Measurements from ENCODE around the gene ATP5PD.
"Not testable (repeated sequence)": the region's sequence is repeated elsewhere in the genome, so short reads cannot be mapped to it uniquely, and the experiment has no call there.

Gene ATP5PD

DNA sequence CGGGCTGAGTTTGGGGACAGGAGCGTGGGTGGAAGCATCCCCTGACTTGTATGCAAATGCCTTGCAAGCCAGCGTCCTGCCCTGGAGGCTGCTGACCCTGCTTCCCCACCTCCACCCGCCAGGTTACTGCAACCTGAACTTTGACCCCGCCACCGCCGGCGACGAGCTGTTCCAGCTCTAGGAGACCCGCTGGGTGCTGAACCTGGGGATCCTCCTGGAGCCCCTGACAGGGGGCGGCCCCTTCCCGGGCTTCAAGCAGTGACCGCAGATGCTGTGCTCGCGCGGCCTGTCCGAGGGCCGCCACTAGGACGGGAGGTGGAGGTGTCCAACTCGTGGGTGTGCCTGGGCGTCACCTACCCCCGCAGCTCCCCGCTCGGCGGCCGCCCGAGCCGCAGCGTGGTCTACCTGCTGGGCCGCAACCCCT lies 30.3 kb upstream of the ATP5PD start:
- no peak for DNase-seq

DNA sequence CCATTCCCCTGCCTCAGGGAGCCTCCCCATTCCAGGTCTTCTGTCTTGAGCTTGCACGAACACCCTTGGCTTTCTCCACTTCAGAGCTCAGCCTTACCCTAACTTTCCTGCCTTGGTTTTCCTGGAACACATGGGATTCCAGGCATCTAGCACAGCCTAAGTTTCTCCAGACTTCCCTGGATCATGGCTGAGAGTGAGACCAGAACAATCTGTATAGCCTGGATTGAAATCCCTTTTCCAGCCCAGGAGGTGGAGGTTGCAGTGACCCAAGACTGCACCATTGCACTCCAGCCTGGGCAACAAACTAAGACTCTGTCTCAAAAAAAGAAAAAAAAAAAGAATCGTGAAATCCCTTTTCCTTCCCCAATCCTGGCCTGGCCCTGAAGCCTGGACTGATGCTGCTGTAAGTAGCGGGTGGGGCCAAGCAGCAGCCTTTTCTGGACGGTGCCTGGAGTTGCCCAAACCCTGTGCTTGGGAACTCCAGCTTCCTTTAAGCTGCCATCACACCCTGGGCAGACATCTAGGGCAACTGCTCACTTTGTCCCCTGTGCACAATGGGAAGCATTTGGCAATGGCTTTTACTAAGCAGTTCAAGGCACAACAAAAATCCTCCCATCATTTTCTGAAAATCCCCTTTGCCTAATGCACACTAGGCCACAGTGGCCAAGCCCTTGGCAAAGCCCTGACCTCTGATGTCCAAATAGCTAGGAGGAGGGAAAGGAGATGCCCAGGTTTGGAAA lies 29.0 kb upstream of the ATP5PD start:
- no peak for DNase-seq

DNA sequence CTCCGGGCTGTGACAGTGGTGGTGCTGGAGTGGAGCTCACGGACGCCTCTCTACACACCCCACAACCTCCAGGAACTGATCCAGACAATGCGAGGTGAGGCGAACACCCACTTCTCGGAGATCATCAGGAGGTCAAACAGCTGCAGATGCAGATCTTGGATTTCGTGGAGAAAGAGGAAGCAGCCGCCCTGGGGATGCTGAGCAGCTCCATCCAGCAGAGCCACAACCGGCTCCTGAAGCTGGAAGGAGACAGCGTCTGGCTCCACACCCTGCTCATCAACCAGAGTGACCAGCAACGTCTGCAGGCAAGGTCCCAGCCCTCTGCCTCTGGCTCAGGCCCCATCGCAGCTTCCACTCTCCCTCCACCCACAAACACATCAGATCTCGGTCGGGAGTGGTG lies 27.8 kb upstream of the ATP5PD start:
- DNase-seq = no peak

DNA sequence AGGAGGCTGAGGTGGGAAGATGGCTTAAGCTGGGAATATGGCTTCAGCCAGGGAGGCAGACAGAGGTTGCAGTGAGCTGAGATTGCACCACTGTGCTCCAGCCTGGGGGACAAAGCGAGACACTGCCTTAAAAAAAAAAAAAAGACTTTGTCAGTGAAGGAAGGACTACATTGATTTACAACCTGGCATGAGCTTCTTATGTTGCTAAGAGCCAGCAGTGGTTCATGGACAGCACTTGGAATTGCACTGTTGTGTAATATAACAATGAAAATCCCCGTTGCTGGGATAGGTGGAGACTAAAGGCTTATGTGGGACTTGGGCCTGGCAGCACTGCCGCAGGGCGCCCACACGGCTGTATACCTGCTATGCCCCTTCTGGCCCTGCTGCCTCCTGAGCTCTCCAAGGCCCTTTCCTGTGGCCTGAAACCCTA lies 26.9 kb upstream of the ATP5PD start:
- no peak for DNase-seq

DNA sequence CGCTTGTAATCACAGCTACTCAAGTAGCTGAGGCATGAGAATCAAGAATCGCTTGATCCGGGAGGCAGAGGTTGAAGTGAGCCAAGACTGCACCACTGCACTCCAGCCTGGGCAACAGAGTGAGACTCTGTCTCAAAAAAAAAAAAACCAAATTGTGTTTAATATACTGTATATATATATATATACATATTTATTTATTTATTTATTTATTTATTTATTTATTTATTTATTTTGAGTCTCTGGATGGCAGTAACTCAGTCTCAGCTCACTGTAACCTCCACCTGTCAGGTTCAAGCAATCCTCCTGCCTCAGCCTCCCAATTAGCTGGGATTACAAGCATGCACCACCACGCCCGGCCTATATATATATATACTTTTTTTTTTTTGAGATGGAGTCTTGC lies 26.1 kb upstream of the ATP5PD start:
- DNase-seq = not testable (repeated sequence)

DNA sequence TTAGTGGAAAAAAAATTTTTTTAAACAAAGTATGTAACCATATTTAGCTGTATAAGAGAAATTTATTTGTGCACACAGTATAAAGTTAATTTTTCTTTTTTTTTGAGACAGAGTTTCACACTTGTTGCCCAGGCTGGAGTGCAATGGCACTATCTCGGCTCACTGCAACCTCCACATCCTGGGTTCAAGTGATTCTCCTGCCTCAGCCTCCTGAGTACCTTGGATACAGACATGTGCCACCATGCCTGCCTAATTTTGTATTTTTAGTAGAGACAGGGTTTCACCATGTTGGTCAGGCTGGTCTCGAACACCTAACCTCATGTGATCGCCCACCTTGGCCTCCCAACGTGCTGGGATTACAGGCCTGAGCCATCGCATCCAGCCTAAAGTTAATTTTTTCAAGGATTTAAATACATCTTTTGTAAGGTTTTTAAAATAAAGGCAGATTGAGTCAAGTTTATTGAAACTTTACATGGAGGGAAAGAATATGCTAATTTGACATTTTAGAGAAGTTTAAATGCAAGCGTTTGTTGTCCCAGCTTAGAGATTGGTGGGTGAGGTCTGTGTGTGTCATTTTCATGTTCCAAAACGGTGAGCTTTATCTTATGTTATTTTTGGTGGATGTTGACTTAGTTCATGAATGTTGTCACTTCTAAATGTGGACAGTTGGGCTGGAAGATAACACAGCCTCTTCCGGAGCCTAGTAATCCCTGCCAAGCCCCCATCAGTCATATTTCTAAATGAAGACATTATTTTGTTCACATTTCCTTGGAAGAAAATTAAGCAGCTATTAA lies 24.9 kb upstream of the ATP5PD start:
- DNase-seq = not testable (repeated sequence)

DNA sequence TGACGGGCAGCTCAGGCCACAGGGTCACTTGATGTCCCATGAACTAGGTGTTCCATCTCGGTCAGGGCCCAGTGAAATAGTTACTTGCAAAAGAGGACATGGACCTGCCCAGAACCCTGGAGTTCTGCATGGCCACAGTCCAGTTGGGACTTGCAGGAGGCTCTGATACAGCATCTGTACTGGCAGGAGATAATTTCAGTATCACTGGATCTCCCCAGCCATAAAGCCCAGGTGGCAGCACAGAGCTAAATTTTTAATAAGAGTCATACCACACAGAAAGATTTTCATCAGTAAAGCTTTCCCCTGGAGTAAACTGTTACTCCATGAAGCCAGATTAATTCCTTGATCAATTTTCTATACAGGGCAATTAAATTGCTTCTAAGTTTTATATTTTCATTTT lies 23.0 kb upstream of the ATP5PD start:
- no peak for DNase-seq

DNA sequence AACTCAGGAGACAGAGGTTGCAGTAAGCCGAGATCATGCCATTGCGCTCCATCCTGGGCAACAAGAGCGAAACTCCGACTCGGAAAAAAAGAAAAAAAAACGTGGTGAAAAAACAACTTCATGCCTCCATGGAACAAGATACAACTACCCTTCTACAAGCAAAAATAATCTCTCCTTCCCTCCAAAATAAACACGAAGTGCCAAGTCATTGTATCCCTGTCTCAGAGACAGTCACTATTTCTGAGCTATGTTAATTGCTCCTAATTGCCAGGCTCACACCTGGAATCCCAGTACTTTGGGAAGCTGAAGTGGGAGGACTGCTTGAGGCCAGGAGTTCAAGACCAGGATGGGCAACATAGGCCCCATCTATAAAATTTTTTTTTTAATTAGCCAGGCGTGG lies 22.0 kb upstream of the ATP5PD start:
- no peak for DNase-seq

DNA sequence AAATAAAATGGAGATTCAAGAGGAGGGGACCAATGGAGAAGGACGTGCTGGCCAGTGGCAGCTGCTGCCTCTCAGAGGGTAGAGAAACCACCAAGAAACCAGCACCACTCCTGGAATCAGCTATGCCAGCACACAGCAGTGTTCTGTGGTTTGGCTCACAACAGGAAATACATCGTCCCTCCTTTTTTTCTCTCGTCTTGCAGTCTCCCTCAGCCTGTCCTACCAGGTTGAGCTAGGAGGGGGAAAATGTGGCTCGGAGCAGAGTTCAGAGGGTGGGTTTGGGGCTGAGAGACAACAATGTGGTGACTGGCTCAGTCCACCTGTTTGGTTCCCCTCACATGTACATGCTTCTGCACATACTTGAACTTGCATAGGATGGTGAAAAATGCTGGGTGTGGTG lies 21.1 kb upstream of the ATP5PD start:
- peak; percentile 79 for DNase-seq

DNA sequence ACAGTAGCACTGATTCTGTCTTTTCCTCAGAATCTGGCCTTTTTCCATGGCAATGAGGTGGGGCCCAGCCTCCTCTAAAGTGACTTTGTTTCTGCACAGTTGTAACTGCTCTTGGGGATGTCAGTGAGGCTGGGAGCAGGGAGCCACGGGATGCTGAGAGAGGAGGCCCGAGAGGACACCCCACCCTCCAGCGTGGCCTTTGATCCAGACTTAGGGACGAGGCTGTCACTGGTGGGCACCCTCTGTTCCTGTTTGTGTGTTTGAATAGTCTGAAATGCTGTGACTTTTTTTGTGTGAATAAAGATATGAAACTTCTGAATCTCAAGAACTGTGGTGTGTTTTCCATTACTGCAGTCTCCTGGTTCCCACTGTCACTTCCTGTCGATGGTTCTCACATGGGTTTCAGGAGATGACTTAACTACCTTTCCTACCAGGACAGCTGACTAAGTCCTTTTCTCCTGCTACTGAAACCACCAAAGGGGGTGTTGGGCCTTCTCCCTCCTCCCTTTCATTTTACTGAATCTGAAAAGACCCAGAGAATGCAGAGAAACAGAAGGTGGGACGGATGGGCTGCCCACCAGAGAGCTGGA lies 18.9 kb upstream of the ATP5PD start:
- peak; percentile 71 for DNase-seq

DNA sequence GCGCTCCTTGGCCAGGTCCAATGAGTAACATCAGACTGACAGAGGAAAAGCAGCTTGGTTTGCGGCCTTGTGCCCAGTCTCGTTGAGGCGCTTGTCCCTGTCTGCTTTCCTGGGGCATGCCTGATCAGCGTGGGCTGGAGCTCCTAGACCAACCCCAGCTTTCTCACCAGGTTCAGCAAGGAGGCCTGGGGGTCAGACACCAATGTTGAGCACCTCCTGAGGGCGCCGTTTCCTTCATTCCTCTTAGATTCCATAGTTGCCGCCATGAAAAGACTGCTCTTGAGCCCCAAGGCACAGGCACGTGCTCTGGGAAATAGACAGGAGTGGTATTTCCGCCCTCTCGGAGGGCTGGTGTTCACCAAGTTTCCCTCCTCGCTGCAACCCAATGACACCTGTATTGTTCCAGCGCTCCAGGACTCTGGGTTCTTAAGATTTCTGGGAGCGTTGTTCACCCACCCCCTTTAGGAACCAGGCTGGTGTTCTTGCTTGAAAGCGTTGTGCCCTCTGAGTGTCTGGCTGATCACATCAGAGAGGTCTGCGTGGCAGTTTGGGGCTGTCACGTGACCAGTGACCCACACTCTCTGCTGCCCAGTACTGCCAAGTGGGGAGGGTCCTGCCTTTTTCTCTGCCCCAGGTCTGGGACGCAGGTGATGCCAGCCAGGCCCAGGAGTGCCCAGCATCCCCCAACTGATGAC lies 18.2 kb upstream of the ATP5PD start:
- DNase-seq = no peak

DNA sequence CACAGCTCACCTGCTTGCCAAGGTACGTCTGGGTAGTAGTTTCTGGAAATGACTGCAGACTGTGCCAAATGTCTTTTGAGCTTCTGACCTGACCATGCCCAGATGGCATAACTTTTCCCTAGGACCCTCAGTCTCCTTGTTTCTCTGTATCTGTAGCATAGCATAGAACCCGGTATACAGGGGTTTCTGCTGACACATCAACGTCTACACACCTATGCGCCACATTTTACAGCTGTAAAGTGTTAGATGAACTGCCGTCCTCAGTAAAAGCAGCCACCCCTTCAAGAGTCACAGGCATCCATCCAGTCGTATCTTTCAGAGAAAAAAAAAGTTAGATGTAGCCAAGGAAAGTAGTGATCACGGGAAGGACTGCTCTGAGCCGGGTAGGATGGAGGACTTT lies 17.7 kb upstream of the ATP5PD start:
- DNase-seq = no peak

DNA sequence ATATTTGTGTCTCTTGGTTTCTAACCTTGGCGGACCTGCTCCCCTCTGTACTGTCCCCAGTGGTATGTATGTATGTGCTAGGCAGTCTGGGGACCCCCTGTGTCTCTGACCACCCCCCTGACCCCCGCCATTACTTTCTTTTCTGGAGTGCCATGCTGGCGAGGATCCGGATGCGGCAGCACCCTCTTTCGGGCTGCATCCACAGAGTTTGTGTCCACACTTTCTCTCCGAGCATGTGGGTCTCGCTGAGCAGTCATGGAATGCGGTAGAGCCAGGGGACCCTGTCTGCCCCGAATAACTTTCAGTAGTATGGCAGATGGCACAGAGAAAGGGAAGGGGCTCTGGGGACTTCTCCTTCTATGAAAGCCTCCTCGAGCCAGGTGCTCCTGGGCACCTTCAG lies 17.3 kb upstream of the ATP5PD start:
- no peak for DNase-seq

DNA sequence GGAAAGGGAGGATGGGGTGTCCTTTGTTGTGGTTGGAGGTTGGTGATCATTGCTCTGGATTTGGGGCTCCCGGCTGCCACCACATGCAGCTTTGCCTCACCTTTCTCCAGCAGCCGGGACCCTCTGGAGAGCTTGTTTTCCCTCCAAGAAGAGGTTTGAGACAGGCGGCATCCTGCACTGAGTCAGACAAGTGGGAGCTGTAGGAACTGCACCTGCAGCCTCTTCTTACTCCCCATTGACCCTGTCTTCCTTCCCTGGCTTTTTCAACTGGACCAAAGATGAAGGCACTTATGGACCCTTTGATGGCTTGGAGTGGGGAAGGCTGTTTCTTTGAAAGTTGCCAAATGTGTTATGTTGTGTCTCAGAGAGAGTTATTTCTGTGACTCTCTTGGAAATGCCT lies 16.9 kb upstream of the ATP5PD start:
- no peak for DNase-seq

DNA sequence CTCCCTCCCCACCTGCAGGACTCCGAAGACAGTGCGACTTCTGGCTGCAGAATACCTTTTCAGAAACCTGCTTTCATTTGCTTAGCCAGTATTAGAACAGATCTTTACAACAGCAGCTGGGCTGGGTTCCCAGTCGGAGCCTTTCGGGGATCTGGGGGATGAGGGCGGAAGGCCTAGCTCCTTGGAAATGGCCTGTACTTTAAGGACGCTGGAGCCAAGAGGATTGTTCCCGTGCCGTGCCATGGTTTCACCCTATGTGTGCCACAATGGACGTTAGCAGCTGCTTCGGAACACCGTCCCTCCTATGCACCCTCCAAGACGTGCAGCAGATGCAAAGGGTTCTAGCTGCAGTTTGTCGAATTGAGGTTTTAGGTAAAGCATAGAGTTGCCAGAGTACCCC lies 16.4 kb upstream of the ATP5PD start:
- DNase-seq = no peak

DNA sequence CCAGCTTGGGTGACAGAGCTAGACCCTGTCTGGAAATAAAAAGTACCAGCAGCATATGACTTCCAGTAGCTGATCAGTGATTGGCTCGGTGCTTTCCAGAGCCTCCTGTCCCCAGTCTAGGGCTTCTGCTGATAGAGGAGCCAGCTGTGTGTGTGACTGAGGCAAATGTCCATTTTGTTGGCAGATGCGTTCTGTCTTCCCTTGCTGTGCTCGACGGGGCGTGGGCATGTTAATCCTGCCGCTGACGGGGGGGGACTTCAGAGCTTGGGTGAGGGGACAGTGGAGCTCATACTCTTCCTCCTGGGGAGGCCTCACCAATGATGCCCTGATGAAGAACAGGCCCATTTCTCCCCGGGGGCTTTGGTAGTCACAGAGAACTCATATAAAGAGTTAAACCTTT lies 14.8 kb upstream of the ATP5PD start:
- no peak for DNase-seq

DNA sequence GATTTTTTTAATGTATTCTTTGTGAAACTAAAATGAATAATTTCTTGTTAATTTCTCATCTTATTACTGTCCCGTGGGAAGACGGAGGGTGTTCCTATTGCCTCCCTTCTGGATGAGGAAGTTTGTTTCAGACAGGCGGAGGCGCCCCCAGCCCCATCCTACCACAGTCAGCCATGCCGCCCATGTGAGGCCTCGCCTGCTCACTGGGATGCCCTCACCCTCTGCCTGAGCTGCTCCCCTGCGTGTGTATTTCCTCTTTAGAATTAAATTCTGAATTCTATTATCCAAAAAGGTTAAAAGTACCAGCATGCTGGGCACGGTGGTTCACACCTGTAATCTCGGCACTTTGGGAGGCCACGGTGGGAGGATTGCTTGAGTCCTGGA lies 14.3 kb upstream of the ATP5PD start:
- no peak for DNase-seq

DNA sequence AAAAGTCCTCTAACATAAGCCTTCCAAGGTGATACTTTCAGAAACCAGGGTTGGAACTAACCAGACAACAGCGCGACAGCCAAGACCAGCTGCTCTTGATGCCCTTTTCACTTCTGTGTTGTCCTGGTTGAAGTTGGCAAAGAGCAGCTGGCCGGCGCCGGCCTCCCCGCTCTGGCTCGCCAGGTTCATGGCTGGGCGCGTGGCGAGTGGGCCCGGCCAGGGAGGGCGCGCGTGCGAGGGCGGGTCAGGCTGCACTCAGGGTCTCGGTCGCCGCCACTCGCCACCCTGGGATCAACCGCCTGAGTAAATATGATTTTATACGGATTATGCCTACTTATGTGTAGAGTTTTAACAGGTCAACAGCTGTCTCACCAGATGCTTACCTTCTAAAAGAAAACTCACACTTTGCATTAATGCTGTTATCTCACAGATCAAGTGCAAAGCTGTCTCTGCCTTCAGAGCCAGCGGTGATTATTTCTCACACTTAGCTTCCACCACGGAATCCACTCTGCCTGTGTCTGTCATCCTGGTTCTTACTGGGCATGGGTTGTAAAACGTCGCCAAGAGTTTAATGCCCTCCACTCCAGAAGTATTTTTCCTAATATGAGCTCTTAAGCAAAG lies 13.8 kb upstream of the ATP5PD start:
- no peak for DNase-seq

DNA sequence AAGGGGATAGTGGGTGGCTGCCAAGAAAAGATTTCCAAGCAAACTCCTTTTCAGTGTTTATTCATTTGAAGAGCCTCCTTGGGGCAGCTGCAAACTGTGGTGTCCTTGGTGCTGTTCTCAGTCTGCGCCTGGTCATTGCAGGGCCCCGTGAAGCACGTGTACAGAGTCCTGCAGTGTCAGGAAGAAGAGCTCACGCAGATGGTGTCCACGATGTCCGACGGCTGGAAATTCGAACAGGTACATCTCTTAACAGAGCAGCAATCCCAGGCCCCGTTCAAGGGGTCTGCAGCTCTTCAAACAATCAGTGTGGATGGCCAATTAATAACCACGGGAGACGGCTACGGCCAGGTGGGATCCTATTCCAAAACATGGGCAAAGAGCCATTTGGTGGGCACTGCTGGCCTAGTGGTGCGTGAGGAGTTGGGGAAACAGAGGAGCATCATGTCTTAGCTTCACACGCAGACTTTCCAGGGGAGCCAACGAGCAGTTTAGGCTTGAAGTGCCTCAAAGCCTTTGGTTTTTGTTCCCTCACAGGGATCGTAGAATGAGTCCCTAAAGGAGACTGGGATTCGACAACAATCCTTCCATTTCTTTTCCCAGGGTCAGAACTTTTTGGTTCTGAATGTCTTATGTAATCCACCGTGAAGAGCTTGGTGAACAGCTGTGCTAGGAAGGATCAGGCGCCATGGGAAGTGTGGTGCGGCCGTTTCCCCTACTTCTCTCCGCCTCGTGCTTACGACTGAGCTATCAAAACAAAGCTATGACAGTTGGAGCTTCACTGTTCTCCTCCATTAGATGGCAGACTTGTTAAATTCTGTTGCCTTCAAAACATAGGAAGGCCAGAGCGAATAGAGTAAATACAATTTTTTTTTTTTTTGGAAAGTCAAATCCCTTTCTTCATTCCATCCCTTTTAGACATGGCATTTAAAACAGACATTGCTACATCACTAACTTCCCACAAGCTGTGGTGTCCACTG lies 12.9 kb upstream of the ATP5PD start:
- no peak for DNase-seq

DNA sequence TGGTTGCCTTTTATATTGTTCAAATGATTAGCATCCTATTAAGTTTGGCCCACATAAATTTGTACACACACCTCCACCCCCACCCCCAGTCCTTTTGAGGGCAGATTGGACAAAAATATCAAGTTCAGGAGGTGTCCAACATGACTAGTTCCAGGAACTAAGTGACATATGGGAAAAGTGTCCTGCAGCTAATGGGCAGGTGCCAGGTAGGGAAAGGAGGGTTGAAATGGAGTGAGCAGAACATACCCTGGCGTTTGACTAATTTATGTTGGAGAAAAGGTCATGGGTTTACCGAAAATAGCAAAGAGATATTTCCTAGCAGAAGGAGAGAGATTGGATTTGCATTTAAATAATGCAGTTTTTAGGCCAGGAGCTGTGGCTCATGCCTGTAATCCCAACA lies 5.2 kb upstream of the ATP5PD start:
- no peak for DNase-seq

DNA sequence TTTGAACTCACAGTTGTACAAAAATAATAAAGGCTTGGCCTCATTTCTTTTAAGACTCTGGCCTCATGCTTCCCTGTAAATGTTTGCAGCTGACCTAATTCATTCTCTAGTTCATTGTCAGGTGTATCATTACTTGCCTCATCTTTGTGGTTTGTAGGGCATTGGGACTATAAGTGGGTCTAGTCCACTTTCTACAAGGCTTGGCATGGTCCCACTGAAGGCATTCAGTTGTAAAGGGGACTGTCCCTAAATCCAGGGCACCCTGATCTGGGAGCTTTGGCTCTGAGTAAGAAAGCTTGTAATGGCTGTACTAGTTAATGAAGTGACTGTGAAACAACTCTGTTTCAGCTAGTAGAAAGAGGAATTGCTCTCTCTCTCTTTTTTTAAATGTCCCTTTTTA lies 2.9 kb upstream of the ATP5PD start:
- DNase-seq = peak; percentile 11

DNA sequence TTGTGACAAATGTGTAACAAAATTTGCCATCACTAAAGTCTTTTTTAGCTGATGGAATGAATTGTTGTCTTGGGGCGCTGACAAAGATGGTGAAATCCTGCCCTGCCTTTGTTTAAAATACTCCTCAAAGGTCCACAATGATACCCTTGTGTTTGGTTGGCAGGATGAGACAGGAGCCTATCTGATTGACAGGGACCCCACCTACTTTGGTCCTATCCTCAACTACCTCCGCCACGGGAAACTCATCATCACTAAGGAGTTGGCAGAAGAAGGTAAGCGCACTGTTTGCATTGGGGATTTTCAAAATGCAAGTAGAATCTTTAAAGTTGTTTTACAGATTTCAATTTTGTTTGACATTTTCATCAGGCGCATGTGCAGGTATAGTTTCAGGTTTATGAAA lies 2.3 kb upstream of the ATP5PD start:
- DNase-seq = no peak

All from activated CD4-positive, alpha-beta T cell treated with anti-CD3 and anti-CD28 coated beads, Interleukin-10, Interleukin-2, amounts not matched to agents 100 ng/mL and 50 ng/mL, durations not matched to agents 16 hours and 8 hours (primary cell).